ENCODE results near the gene TRRAP. TPM values are rescaled to one million over a fixed set of nuclear protein-coding genes. Genes with fewer than 3 reads are reported as not detected.

TRRAP gene
- total and polyA plus RNA-seq, 2 of the 8 experiments (the other 6 are each of a cell fraction or from before 2014, with no cell fraction given) = 21.7 to 48.6 TPM

DNA sequence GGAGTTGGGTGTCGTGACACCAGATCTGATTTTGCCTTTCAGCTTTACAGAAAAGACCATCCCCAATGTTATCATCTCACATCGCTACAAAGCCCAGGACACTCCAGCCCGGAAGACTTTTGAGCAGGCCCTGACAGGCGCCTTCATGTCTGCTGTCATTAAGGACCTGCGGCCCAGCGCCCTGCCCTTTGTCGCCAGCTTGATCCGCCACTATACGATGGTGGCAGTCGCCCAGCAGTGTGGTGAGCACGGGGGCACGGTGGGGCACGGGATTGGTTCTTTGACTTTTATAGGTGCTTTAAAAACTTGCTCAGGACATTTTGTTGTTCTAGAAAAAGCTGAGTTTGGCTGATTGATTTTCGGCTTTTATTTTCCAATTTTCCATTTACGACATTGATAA lies 48.8 kb downstream of the TRRAP start:
- no peaks in the 10 kb centered on the region for H3K23me2 ChIP-seq (ENCODE audit: low read depth, low read length)
- H2AK5ac ChIP-seq (ENCODE audit: low read depth, low read length) = no peak overlapping the region
- H3K4me1 ChIP-seq (replicated peaks in 1 of 4; ENCODE audit: control insufficient read depth in 3 of 4, insufficient read depth in 4 of 4, low read length in 3 of 4) = no peaks in the 10 kb centered on the region
- no peaks in the 10 kb centered on the region for H3K9me3 ChIP-seq (ENCODE audit: insufficient read depth in 2 of 2, low read depth in 1 of 2, low read length in 1 of 2)
- H2AFZ ChIP-seq (ENCODE audit: low read length) = no peak overlapping the region
- H3K27ac ChIP-seq (ENCODE audit: low read depth, low read length) = no peak overlapping the region
- no peak overlapping the region for H3K9ac ChIP-seq (replicated peaks in 1 of 4; ENCODE audit: extremely low read depth in 1 of 4, low read depth in 3 of 4, low read length in 3 of 4)
- H3K36me3 ChIP-seq (ENCODE audit: control insufficient read depth in 2 of 4, insufficient read depth in 4 of 4, low read length in 3 of 4) = peaks cover 26 to 85% (median 61%) of the 10 kb centered on the region in 4 experiments
- H3K4ac ChIP-seq (replicated peaks; ENCODE audit: insufficient read length, low read depth, low read length) = no peak overlapping the region
- no peak for DNase-seq (ENCODE audit: low read depth in 1 of 2, low spot score in 2 of 2)
- WGBS, 2 experiments (ENCODE audit: extremely low coverage in 1 of 2, insufficient coverage in 1 of 2, insufficient read length in 1 of 2, insufficient replicate concordance in 2 of 2, low coverage in 1 of 2, low lambda C conversion rate in 2 of 2, missing lambda C conversion rate in 1 of 2) = 93% methylated on average over 15 of the region's 15 CpGs; no CpG with 5 or more reads in 1 of the 2 experiments
- CTCF ChIA-PET (ENCODE audit: partially characterized antibody) = interaction anchor here (1.3 kb wide), 1 partner anchor 113 kb away, joined by 3 read pairs; no protein-coding TSS in a partner anchor
- no peak overlapping the region for H3K4me2 ChIP-seq (ENCODE audit: insufficient read depth in 1 of 2, low read depth in 2 of 2, low read length in 2 of 2)
- H2BK5ac ChIP-seq (ENCODE audit: low read depth, low read length) = no peak overlapping the region
- peaks cover 1% of the 10 kb centered on the region; the same call in 1 of the 2 replicates for H3K79me1 ChIP-seq (ENCODE audit: low read depth, low read length)
- H3K27me3 ChIP-seq (replicated peaks in 1 of 4; ENCODE audit: control insufficient read depth in 3 of 4, extremely low read depth in 1 of 4, insufficient read depth in 3 of 4, low read length in 3 of 4) = no peaks in the 10 kb centered on the region
- no peak overlapping the region for H2BK120ac ChIP-seq (replicated peaks; ENCODE audit: low read depth, low read length)
- FAIRE-seq = no peak
- no peak overlapping the region for H4K8ac ChIP-seq (ENCODE audit: extremely low read depth, insufficient read depth, low read length)
- H2BK12ac ChIP-seq (ENCODE audit: low read depth, low read length) = no peak overlapping the region
- H3K79me2 ChIP-seq (ENCODE audit: control insufficient read depth in 1 of 2, insufficient read depth in 2 of 2, low read length in 2 of 2) = no peaks in the 10 kb centered on the region
- H4K91ac ChIP-seq (replicated peaks; ENCODE audit: insufficient read length, low read length) = no peak overlapping the region
- no peak overlapping the region for H3K4me3 ChIP-seq (ENCODE audit: extremely low read depth in 1 of 4, insufficient read depth in 2 of 4, low read depth in 3 of 4, low read length in 4 of 4)
- POLR2A ChIA-PET (ENCODE audit: partially characterized antibody) = interaction anchor here (1.4 kb wide), 1 partner anchor 21 kb away, joined by 3 read pairs; no protein-coding TSS in a partner anchor
- no peak overlapping the region for H3K23ac ChIP-seq (ENCODE audit: insufficient read length)
- H4K20me1 ChIP-seq (replicated peaks in 1 of 2; ENCODE audit: control insufficient read depth in 1 of 2, insufficient read depth in 2 of 2, low read length in 2 of 2) = peaks cover 7 to 8% of the 10 kb centered on the region in 2 experiments
- H2BK20ac ChIP-seq (ENCODE audit: low read length) = no peak overlapping the region
- no peak overlapping the region for H3K18ac ChIP-seq (ENCODE audit: extremely low read depth, low read length)
- no peak overlapping the region for H3K56ac ChIP-seq (replicated peaks; ENCODE audit: insufficient read length, low read depth, low read length)
- H4K5ac ChIP-seq (ENCODE audit: insufficient read length, low read depth, low read length) = no peak overlapping the region
- no peak overlapping the region for H3K14ac ChIP-seq (ENCODE audit: insufficient read length)
- H2BK15ac ChIP-seq (ENCODE audit: low read length) = no peak overlapping the region
- TF ChIP-seq, protein P1, sequence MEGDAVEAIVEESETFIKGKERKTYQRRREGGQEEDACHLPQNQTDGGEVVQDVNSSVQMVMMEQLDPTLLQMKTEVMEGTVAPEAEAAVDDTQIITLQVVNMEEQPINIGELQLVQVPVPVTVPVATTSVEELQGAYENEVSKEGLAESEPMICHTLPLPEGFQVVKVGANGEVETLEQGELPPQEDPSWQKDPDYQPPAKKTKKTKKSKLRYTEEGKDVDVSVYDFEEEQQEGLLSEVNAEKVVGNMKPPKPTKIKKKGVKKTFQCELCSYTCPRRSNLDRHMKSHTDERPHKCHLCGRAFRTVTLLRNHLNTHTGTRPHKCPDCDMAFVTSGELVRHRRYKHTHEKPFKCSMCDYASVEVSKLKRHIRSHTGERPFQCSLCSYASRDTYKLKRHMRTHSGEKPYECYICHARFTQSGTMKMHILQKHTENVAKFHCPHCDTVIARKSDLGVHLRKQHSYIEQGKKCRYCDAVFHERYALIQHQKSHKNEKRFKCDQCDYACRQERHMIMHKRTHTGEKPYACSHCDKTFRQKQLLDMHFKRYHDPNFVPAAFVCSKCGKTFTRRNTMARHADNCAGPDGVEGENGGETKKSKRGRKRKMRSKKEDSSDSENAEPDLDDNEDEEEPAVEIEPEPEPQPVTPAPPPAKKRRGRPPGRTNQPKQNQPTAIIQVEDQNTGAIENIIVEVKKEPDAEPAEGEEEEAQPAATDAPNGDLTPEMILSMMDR (IDR thresholded peaks at IDR 0.05; ENCODE audit: control extremely low read depth in 1 of 3, insufficient read depth in 1 of 3, low read depth in 1 of 3, low read length in 3 of 3) = no peak
- TF ChIP-seq CBX8 (IDR thresholded peaks at IDR 0.05; ENCODE audit: borderline replicate concordance, low read depth, low read length) = no peak
- no peak for TF ChIP-seq KDM4A (IDR thresholded peaks at IDR 0.05; ENCODE audit: low read depth, low read length, severe bottlenecking)
- TF ChIP-seq TAF1 (IDR thresholded peaks at IDR 0.05; ENCODE audit: low read depth, low read length) = no peak
- no peak for TF ChIP-seq SP4 (IDR thresholded peaks at IDR 0.05; ENCODE audit: low read length)
- no peak for TF ChIP-seq ASH2L (IDR thresholded peaks at IDR 0.05; ENCODE audit: low read length)
- no peak for TF ChIP-seq SP1 (IDR thresholded peaks at IDR 0.05; ENCODE audit: low read depth, low read length)
- no peak for TF ChIP-seq NANOG (IDR thresholded peaks at IDR 0.05; ENCODE audit: insufficient read depth, low read depth, low read length, poor library complexity, severe bottlenecking)
- TF ChIP-seq MAFK (IDR thresholded peaks at IDR 0.05; ENCODE audit: low read depth, low read length) = no peak
- no peak for TF ChIP-seq BRCA1 (IDR thresholded peaks at IDR 0.05; ENCODE audit: low read depth, low read length)
- TF ChIP-seq CREB1 (IDR thresholded peaks at IDR 0.05) = no peak
- no peak for TF ChIP-seq POU5F1 (IDR thresholded peaks at IDR 0.05; ENCODE audit: low read depth, low read length)
- TF ChIP-seq SIRT6 (IDR thresholded peaks at IDR 0.05; ENCODE audit: low read length) = no peak

Data from H1 (cell line).